ENCODE results near the gene ATP1A4. TPM values are rescaled to one million over a fixed set of nuclear protein-coding genes. Genes with fewer than 3 reads are reported as not detected.

ATP1A4 gene
- total RNA-seq, 2 experiments from 2014 or later, result not detected

GRCh38 chr1:160139840-160140239 lies 11.6 kb upstream of the ATP1A4 start:
- no peak for DNase-seq (ENCODE audit: low spot score)
- Histone ChIP-seq H3K79me2 (ENCODE audit: insufficient read depth, low read depth, low read length) (no peaks in the 10 kb centered on the region), H3K9me2 (ENCODE audit: insufficient read depth, low read length) (no peaks in the 10 kb centered on the region), H2AFZ (ENCODE audit: low read length) (no peak overlapping the region), H3K36me3 (ENCODE audit: insufficient read depth, low read length) (no peaks in the 10 kb centered on the region), H4K20me1 (ENCODE audit: insufficient read depth, low read length) (no peaks in the 10 kb centered on the region), H3K27ac (ENCODE audit: low read depth, low read length, poor library complexity, severe bottlenecking) (no peak overlapping the region), H3K9me3 (ENCODE audit: low read length) (no peaks in the 10 kb centered on the region), H3K4me1 (ENCODE audit: insufficient read depth, low read length, poor library complexity, severe bottlenecking) (peaks cover 6% of the 10 kb centered on the region), H3K4me2 (ENCODE audit: low read length) (no peak overlapping the region), H3K4me3 (ENCODE audit: low read depth, low read length, poor library complexity, severe bottlenecking) (no peak overlapping the region)
- ChIA-PET CTCF (ENCODE audit: unreplicated experiment) (no interaction called here), POLR2A (no interaction called here)
- intact Hi-C loops (cut with micrococcal nuclease; ENCODE audit: unreplicated experiment), result no loop called here
- no TSS peak for BruUV-seq (replicated peaks)
- TF ChIP-seq CTCF (conservative IDR thresholded peaks at IDR 0.05; ENCODE audit: low read length) (no peak), EZH2phosphoT487 (IDR thresholded peaks at IDR 0.05; ENCODE audit: borderline replicate concordance, low read depth, low read length) (no peak)

- Histone ChIP-seq H3K9me3 (ENCODE audit: low read length) (no peaks in the 10 kb centered on the region), H3K27ac (ENCODE audit: low read depth, low read length, poor library complexity, severe bottlenecking) (no peak overlapping the region), H3K4me2 (ENCODE audit: low read length) (no peak overlapping the region), H3K4me3 (ENCODE audit: low read depth, low read length, poor library complexity, severe bottlenecking) (no peak overlapping the region), H3K36me3 (ENCODE audit: insufficient read depth, low read length) (no peaks in the 10 kb centered on the region), H2AFZ (ENCODE audit: low read length) (no peak overlapping the region), H3K9me2 (ENCODE audit: insufficient read depth, low read length) (no peaks in the 10 kb centered on the region), H3K79me2 (ENCODE audit: insufficient read depth, low read depth, low read length) (no peaks in the 10 kb centered on the region), H4K20me1 (ENCODE audit: insufficient read depth, low read length) (no peaks in the 10 kb centered on the region), H3K4me1 (ENCODE audit: insufficient read depth, low read length, poor library complexity, severe bottlenecking) (peaks cover 6% of the 10 kb centered on the region)
- ChIA-PET POLR2A (no interaction called here), CTCF (ENCODE audit: unreplicated experiment) (no interaction called here)
- TF ChIP-seq CTCF (conservative IDR thresholded peaks at IDR 0.05; ENCODE audit: low read length) (no peak), EZH2phosphoT487 (IDR thresholded peaks at IDR 0.05; ENCODE audit: borderline replicate concordance, low read depth, low read length) (no peak)
- no peak for DNase-seq (ENCODE audit: low spot score)
- intact Hi-C loops (cut with micrococcal nuclease; ENCODE audit: unreplicated experiment), result no loop called here
- no TSS peak for BruUV-seq (replicated peaks)
Observed at GRCh38 chr1:160143695-160144094, 7.7 kb upstream of the ATP1A4 start.

- H3K79me2 ChIP-seq (ENCODE audit: insufficient read depth, low read depth, low read length), result no peaks in the 10 kb centered on the region
- BruUV-seq (replicated peaks), result no TSS peak
- DNase-seq (ENCODE audit: low spot score), result no peak
- no peaks in the 10 kb centered on the region for H4K20me1 ChIP-seq (ENCODE audit: insufficient read depth, low read length)
- H3K36me3 ChIP-seq (ENCODE audit: insufficient read depth, low read length), result no peaks in the 10 kb centered on the region
- ChIA-PET POLR2A (no interaction called here), CTCF (ENCODE audit: unreplicated experiment) (no interaction called here)
- intact Hi-C loops (cut with micrococcal nuclease; ENCODE audit: unreplicated experiment), result no loop called here
- no peaks in the 10 kb centered on the region for H3K9me3 ChIP-seq (ENCODE audit: low read length)
- H3K27ac ChIP-seq (ENCODE audit: low read depth, low read length, poor library complexity, severe bottlenecking), result no peak overlapping the region
- no peaks in the 10 kb centered on the region for H3K9me2 ChIP-seq (ENCODE audit: insufficient read depth, low read length)
- TF ChIP-seq CTCF (conservative IDR thresholded peaks at IDR 0.05; ENCODE audit: low read length) (no peak), EZH2phosphoT487 (IDR thresholded peaks at IDR 0.05; ENCODE audit: borderline replicate concordance, low read depth, low read length) (no peak)
- no peak overlapping the region for H3K4me3 ChIP-seq (ENCODE audit: low read depth, low read length, poor library complexity, severe bottlenecking)
- no peak overlapping the region for H2AFZ ChIP-seq (ENCODE audit: low read length)
- H3K4me2 ChIP-seq (ENCODE audit: low read length), result no peak overlapping the region
- peaks cover 6% of the 10 kb centered on the region for H3K4me1 ChIP-seq (ENCODE audit: insufficient read depth, low read length, poor library complexity, severe bottlenecking)
Observed at GRCh38 chr1:160144921-160145320, 6.5 kb upstream of the ATP1A4 start.

All from OCI-LY7 (cell line).